ENCODE results near the gene CHID1.

The CHID1 gene

DNA sequence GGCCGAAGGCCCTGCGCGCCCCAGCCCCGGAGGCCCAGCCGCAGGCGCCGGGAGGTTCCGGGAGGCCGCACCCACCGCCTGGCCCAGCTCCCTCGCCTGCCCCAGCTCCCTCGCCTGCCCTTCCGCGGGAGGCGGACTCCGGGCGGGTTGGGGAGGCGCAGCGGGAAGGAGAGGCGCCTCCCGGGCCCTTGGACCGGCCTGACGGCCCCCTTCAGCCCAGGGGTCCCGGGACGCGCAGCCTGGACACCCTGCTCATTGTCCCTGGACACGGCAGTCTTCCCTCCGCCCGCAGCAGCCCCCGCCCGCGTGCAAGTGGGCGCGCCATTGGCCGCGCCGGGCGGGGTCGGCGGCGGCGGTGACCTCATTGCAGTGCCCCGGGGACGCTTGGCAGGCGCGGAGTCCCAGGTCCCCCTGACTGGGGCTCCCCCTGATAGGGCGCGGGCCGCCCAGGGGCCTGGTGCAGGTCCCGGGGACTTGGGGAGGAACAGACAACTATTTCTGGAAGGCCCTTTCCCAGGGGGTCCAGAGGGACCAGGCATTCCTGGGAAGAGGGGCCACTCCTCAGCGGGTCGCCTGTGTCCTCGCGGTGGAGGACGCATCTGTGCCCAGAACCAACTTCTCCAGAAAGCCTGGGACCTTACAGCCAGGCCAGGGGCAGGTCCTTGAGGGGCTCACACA, 77.4 kb downstream of the CHID1 start:
- DNase-seq: peak; percentile 69
- Mint-ChIP-seq H3K9me3 (no peaks in the 10 kb centered on the region), H3K36me3 (ENCODE audit: low read depth) (no peaks in the 10 kb centered on the region), H3K27me3 (ENCODE audit: low read depth, poor library complexity) (peaks cover 42% of the 10 kb centered on the region), H3K27ac (no peak overlapping the region), H3K4me3 (peak overlapping the region; percentile 79), H3K4me1 (peaks cover 40% of the 10 kb centered on the region)
- TF ChIP-seq, protein P1, sequence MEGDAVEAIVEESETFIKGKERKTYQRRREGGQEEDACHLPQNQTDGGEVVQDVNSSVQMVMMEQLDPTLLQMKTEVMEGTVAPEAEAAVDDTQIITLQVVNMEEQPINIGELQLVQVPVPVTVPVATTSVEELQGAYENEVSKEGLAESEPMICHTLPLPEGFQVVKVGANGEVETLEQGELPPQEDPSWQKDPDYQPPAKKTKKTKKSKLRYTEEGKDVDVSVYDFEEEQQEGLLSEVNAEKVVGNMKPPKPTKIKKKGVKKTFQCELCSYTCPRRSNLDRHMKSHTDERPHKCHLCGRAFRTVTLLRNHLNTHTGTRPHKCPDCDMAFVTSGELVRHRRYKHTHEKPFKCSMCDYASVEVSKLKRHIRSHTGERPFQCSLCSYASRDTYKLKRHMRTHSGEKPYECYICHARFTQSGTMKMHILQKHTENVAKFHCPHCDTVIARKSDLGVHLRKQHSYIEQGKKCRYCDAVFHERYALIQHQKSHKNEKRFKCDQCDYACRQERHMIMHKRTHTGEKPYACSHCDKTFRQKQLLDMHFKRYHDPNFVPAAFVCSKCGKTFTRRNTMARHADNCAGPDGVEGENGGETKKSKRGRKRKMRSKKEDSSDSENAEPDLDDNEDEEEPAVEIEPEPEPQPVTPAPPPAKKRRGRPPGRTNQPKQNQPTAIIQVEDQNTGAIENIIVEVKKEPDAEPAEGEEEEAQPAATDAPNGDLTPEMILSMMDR (IDR thresholded peaks at IDR 0.05): no peak

GRCh38 chr11:832529-833113, 78.0 kb downstream of the CHID1 start, which contains the start of gene CD151:
Gene CD151, plus strand, starts transcription at chr11:832952. Its CDS starts 3,118 bp downstream, at chr11:836070.
- Mint-ChIP-seq H3K27ac (no peak within 1 kb of the TSS), H3K27me3 (ENCODE audit: low read depth, poor library complexity) (peaks cover 49% of the 10 kb centered on the region), H3K36me3 (ENCODE audit: low read depth) (no peaks in the 10 kb centered on the region), H3K4me1 (peaks cover 46% of the 10 kb centered on the region), H3K9me3 (no peaks in the 10 kb centered on the region), H3K4me3 (peak within 1 kb of the TSS; percentile 79)
- TF ChIP-seq, protein P1 (IDR thresholded peaks at IDR 0.05): no peak
- DNase-seq: peak; percentile 72

GRCh38 chr11:831961-832528, 78.6 kb downstream of the CHID1 start:
- H3K4me3 Mint-ChIP-seq: peak overlapping the region; percentile 78
- H3K4me1 Mint-ChIP-seq: peaks cover 49% of the 10 kb centered on the region
- H3K9me3 Mint-ChIP-seq: no peaks in the 10 kb centered on the region
- H3K27ac Mint-ChIP-seq: no peak overlapping the region
- no peak for DNase-seq
- TF ChIP-seq, protein P1 (IDR thresholded peaks at IDR 0.05): no peak
- peaks cover 52% of the 10 kb centered on the region for H3K27me3 Mint-ChIP-seq (ENCODE audit: low read depth, poor library complexity)
- no peaks in the 10 kb centered on the region for H3K36me3 Mint-ChIP-seq (ENCODE audit: low read depth)

GRCh38 chr11:831118-831864, 79.3 kb downstream of the CHID1 start:
- Mint-ChIP-seq H3K9me3 (no peaks in the 10 kb centered on the region), H3K4me3 (peak overlapping the region; percentile 78), H3K27me3 (ENCODE audit: low read depth, poor library complexity) (peaks cover 58% of the 10 kb centered on the region), H3K27ac (no peak overlapping the region), H3K36me3 (ENCODE audit: low read depth) (no peaks in the 10 kb centered on the region), H3K4me1 (peaks cover 49% of the 10 kb centered on the region)
- TF ChIP-seq, protein P1 (IDR thresholded peaks at IDR 0.05): no peak
- DNase-seq: no peak

DNA sequence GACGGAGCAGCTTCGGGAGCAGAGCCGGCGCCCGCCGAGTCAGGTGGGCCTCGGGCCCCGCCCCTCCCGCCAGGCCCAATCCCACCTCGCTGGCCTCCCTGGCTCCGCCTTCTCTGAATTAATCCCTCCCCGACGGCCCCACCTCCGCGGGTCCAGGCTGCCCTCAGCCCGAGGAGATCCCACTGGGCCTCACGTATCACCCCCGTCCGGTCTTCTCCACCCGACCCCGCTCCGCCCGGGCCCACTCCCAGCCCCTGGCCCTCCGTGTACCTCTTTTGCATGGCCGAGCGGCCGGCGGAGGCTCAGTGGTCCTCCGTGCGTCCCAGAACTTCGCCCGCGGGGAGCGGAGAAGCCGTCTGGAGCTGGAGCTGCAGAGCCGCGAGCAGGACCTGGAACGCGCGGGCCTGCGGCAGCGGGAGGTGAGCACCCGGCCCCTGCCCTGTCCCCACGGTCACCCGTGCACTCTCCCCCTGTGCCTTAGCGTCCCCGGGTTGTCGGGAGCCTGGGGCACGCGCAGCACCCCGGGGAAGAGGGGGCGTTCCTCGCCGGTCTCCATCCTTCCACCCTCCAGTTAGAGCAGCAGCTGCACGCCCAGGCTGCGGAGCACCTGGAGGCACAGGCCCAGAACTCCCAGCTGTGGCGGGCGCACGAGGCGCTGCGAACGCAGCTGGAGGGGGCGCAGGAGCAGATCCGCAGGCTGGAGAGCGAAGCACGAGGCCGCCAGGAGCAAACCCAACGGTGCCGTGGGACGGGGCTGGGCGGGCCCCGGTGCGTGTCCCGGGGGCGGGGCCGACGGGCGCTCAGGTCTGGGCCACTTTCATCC, 80.1 kb downstream of the CHID1 start:
- Mint-ChIP-seq H3K36me3 (ENCODE audit: low read depth) (peaks cover under 1% of the 10 kb centered on the region), H3K4me1 (peaks cover 49% of the 10 kb centered on the region), H3K9me3 (no peaks in the 10 kb centered on the region), H3K4me3 (peak overlapping the region; percentile 61), H3K27me3 (ENCODE audit: low read depth, poor library complexity) (peaks cover 65% of the 10 kb centered on the region), H3K27ac (no peak overlapping the region)
- DNase-seq: peak; percentile 90
- TF ChIP-seq, protein P1 (IDR thresholded peaks at IDR 0.05): no peak
